Kidney epithelial cell (primary cell): Measurements from ENCODE around the gene BEST1. TPM values are rescaled to one million over a fixed set of nuclear protein-coding genes. Genes with fewer than 3 reads are reported as not detected.
A peak's percentile ranks its signal among the peaks of the same experiment; 100 is the strongest.

Experiments
- DNase-seq: peaks from one replicate; pipeline ENCODE4 v3.0.0-alpha.2; 2010; ENCODE audit warnings: low read depth
- H3K27me3 ChIP-seq: 2 replicates; pipeline ENCODE4 v1.6.0; 2011; ENCODE audit warnings: low read length; ENCODE audit not compliant: control insufficient read depth, insufficient read depth
- H3K36me3 ChIP-seq: 2 replicates; pipeline ENCODE4 v1.5.1; 2011; ENCODE audit warnings: low read length; ENCODE audit not compliant: control insufficient read depth, insufficient read depth
- H3K4me3 ChIP-seq: 2 replicates; pipeline ENCODE4 v1.5.1; 2011; ENCODE audit warnings: low read depth, mild to moderate bottlenecking, control low read depth, low read length
- total RNA-seq: library from RNA; depleted of rRNA; stranded (reverse); fragments of >200 nt; gene quantifications from 2 replicates; pipeline ENCODE4 v1.2.3, GENCODE V29; 2015
- TF ChIP-seq, protein P1 (sequence below): IDR thresholded peaks from 2 replicates; pipeline ENCODE4 v1.5.1; 2011; ENCODE audit warnings: mild to moderate bottlenecking, moderate library complexity, low read length, control low read depth, inconsistent platforms; ENCODE audit not compliant: insufficient read depth, poor library complexity, severe bottlenecking

The BEST1 gene
- total RNA-seq, 1 donor from 2014 or later, result 1.1 TPM

DNA sequence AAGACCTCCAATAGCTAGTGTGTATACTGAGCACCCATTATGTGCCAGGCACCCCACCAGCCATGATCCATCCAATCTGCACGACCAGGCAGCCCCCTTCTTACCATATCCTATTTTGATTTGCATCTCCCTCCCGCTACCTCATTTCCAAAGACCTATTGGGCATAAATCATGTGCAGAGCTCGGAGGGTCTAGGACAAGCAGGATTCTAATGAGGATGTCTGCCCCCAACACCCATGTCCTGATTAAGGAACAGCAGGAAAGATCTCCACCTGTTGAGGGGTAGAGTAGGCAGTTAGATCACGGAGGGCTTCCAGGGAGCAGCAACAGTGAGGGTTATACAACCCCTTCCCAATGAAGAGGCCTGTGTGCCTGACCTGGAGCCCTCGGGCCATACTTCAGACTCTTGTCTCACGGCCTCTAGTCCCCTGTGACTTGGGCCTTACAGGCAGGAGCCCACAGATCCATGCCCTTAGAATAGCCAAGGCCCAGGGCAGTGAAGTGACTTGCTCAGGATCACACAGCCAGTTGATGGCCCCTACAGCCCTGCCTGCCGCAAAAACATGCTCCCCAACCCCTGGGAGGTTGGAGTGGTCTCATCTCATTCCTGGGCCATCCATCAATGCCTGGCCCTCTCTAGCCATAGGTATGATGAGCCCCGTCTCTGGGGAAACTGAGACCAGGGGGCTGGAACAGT is 36.3 kb upstream of the BEST1 start:
- peaks cover 25% of the 10 kb centered on the region for H3K27me3 ChIP-seq
- no peak overlapping the region for H3K4me3 ChIP-seq
- TF ChIP-seq, protein P1, sequence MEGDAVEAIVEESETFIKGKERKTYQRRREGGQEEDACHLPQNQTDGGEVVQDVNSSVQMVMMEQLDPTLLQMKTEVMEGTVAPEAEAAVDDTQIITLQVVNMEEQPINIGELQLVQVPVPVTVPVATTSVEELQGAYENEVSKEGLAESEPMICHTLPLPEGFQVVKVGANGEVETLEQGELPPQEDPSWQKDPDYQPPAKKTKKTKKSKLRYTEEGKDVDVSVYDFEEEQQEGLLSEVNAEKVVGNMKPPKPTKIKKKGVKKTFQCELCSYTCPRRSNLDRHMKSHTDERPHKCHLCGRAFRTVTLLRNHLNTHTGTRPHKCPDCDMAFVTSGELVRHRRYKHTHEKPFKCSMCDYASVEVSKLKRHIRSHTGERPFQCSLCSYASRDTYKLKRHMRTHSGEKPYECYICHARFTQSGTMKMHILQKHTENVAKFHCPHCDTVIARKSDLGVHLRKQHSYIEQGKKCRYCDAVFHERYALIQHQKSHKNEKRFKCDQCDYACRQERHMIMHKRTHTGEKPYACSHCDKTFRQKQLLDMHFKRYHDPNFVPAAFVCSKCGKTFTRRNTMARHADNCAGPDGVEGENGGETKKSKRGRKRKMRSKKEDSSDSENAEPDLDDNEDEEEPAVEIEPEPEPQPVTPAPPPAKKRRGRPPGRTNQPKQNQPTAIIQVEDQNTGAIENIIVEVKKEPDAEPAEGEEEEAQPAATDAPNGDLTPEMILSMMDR, result no peak
- DNase-seq, result no peak
- H3K36me3 ChIP-seq, result no peaks in the 10 kb centered on the region

- H3K36me3 ChIP-seq, result no peaks in the 10 kb centered on the region
- TF ChIP-seq, protein P1, result no peak
- H3K4me3 ChIP-seq, result no peak overlapping the region
- H3K27me3 ChIP-seq, result peaks cover 32% of the 10 kb centered on the region
- no peak for DNase-seq
Observed at GRCh38 chr11:61914471-61915171, 35.5 kb upstream of the BEST1 start.

GRCh38 chr11:61916737-61917333 is 33.3 kb upstream of the BEST1 start:
- no peak for DNase-seq
- TF ChIP-seq, protein P1, result no peak
- Histone ChIP-seq H3K36me3 (no peaks in the 10 kb centered on the region), H3K27me3 (peaks cover 37% of the 10 kb centered on the region), H3K4me3 (peak overlapping the region; percentile 31)

DNA sequence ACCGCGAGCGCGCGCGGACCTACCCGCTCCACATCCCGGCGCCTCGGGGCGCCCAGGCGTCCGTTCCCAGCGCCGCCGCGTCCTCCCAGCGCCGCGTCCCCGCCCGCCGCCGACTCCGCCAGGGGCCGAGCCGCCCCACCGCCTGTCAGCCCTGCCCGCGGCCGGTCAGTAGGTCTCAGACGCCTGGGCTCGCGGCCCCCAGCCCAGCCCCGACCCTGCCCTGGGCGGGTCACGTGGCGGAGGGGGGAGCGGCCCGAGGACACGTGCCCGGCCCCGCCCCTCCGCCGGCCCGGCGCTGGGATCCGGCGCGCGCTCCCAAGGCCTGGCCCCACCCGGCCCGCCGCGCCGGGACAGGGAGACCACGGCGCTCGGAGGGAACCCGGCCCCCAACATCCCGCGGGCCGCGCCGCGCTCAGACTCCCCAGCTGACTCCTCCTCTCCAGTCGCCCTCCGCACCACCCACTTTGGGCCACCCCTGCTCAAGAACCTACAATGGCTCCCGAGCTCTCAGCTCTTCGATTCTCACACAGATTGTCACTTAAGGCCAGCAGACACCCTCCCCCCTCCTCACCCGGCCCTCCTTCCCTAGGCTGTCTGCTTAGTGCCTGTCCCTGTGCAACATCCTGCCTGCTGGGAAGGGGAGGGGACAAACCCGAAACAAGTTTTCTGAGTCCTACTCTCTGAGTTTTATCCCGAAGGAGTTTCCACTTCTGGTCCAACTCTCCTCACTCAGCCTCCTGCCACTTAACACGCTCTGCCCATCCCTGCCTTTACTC is 32.6 kb upstream of the BEST1 start, which contains the start of gene RAB3IL1:
Gene RAB3IL1, minus strand, starts transcription at position 233 of the 776 bp plus-strand sequence. Its CDS starts 199 bp downstream, at position 34.
- no peak for DNase-seq

DNA sequence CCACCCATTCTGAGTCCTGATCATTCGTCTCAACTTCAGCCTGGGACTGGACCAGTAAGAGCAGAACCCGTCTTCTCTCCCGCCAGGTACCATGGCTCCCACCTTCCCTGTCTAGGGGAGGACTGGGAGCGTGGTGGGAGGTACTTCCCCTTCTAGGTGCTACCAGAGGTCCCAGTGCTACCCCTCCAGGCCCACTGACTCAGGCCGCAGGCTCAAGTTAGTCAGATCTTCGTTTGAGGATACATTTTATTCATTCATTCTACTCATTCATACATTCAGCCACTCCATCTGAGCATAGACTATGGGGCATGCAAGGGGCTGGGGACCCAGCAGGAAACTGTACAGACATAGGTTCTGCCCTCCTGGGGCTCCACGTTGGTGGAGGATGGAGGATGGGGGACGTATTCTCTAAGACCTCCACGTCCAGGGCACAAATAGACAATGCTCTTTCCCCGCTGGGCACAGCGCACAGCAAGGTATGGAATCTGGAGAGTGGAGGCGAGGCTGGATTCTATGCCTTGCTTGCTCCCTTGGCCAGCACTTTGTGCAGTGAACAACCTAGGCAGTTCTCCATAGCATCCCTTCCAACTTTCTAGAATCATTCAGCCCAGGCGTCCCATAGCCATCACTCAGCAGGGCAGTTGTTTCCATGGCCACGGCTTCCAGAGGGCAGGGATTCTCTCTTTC is 31.8 kb upstream of the BEST1 start:
- Histone ChIP-seq H3K36me3 (no peaks in the 10 kb centered on the region), H3K27me3 (peaks cover 37% of the 10 kb centered on the region), H3K4me3 (no peak overlapping the region)
- DNase-seq, result no peak
- TF ChIP-seq, protein P1, result no peak

More for the DNA sequence above, 32.6 kb upstream of the BEST1 start, which contains the start of gene RAB3IL1:
- Histone ChIP-seq H3K27me3 (peaks cover 37% of the 10 kb centered on the region), H3K36me3 (no peaks in the 10 kb centered on the region), H3K4me3 (peak within 1 kb of the TSS; percentile 31)
- TF ChIP-seq, protein P1, result no peak
